ENCODE data around the gene GJC2. TPM values are rescaled to one million over a fixed set of nuclear protein-coding genes. Genes with fewer than 3 reads are reported as not detected.

The GJC2 gene
- total RNA-seq, 1 experiment from 2014 or later = 1.5 TPM

- Mint-ChIP-seq H3K4me3 (ENCODE audit: unreplicated experiment) (no peak overlapping the region), H3K27ac (ENCODE audit: unreplicated experiment) (no peak overlapping the region), H3K9me3 (ENCODE audit: unreplicated experiment) (no peaks in the 10 kb centered on the region), H3K27me3 (ENCODE audit: insufficient read depth, unreplicated experiment) (no peaks in the 10 kb centered on the region), H3K36me3 (ENCODE audit: insufficient read depth, unreplicated experiment) (peaks cover 7% of the 10 kb centered on the region), H3K4me1 (ENCODE audit: low read depth, unreplicated experiment) (no peaks in the 10 kb centered on the region)
- Histone ChIP-seq H3K4me3 (ENCODE audit: low read depth, low read length) (no peak overlapping the region), H3K9me3 (no peaks in the 10 kb centered on the region), H3K36me3 (ENCODE audit: control insufficient read depth, insufficient read depth, low read length) (peaks cover 2% of the 10 kb centered on the region), H3K27me3 (replicated peaks; ENCODE audit: control insufficient read depth, insufficient read depth, low read length) (no peaks in the 10 kb centered on the region), H3K4me1 (peaks cover 6% of the 10 kb centered on the region; the same call in 1 of the 2 replicates)
- ChIA-PET POLR2A (no interaction called here), CTCF (interaction anchor here (0.7 kb wide), 1 partner anchor 150 kb away, joined by 5 read pairs; no protein-coding TSS in a partner anchor)
- no TSS peak for BruUV-seq (replicated peaks)
- no peak for TF ChIP-seq CTCF (IDR thresholded peaks at IDR 0.05; ENCODE audit: insufficient read depth in 1 of 2, low read depth in 1 of 2, low read length in 1 of 2, severe bottlenecking in 1 of 2, unreplicated experiment in 1 of 2)
- DNase-seq = peak in 1 of 2 experiments; percentile 34
- intact Hi-C loops (cut with micrococcal nuclease; ENCODE audit: unreplicated experiment) = no loop called here
Observed at GRCh38 chr1:228150120-228150460, 360 bp downstream of the GJC2 start.

- no TSS peak for BruUV-seq (replicated peaks)
- Mint-ChIP-seq H3K27me3 (ENCODE audit: insufficient read depth, unreplicated experiment) (no peaks in the 10 kb centered on the region), H3K9me3 (ENCODE audit: unreplicated experiment) (no peaks in the 10 kb centered on the region), H3K4me1 (ENCODE audit: low read depth, unreplicated experiment) (no peaks in the 10 kb centered on the region), H3K27ac (ENCODE audit: unreplicated experiment) (no peak overlapping the region), H3K36me3 (ENCODE audit: insufficient read depth, unreplicated experiment) (peaks cover 7% of the 10 kb centered on the region), H3K4me3 (ENCODE audit: unreplicated experiment) (no peak overlapping the region)
- H3K36me3 ChIP-seq (ENCODE audit: control insufficient read depth, insufficient read depth, low read length) = peaks cover 2% of the 10 kb centered on the region
- peaks cover 6% of the 10 kb centered on the region; the same call in 1 of the 2 replicates for H3K4me1 ChIP-seq
- ChIA-PET CTCF (no interaction called here), POLR2A (interaction anchor here (0.7 kb wide), 1 partner anchor 12 kb away, joined by 3 read pairs; no protein-coding TSS in a partner anchor)
- peak in 1 of 2 experiments; percentile 32 for DNase-seq
- H3K4me3 ChIP-seq (ENCODE audit: low read depth, low read length) = no peak overlapping the region
- no peaks in the 10 kb centered on the region for H3K9me3 ChIP-seq
- intact Hi-C loops (cut with micrococcal nuclease; ENCODE audit: unreplicated experiment) = no loop called here
- no peaks in the 10 kb centered on the region for H3K27me3 ChIP-seq (replicated peaks; ENCODE audit: control insufficient read depth, insufficient read depth, low read length)
- TF ChIP-seq CTCF (IDR thresholded peaks at IDR 0.05; ENCODE audit: insufficient read depth in 1 of 2, low read depth in 1 of 2, low read length in 1 of 2, severe bottlenecking in 1 of 2, unreplicated experiment in 1 of 2) = no peak
Observed at GRCh38 chr1:228150461-228151179, 890 bp downstream of the GJC2 start.

- Histone ChIP-seq H3K4me1 (peaks cover 6% of the 10 kb centered on the region; the same call in 1 of the 2 replicates), H3K36me3 (ENCODE audit: control insufficient read depth, insufficient read depth, low read length) (peaks cover 2% of the 10 kb centered on the region; the same call in 1 of the 2 replicates), H3K9me3 (no peaks in the 10 kb centered on the region), H3K27me3 (replicated peaks; ENCODE audit: control insufficient read depth, insufficient read depth, low read length) (no peaks in the 10 kb centered on the region), H3K4me3 (ENCODE audit: low read depth, low read length) (no peak overlapping the region)
- peak in 1 of 2 experiments; percentile 33 for DNase-seq
- no peaks in the 10 kb centered on the region for H3K27me3 Mint-ChIP-seq (ENCODE audit: insufficient read depth, unreplicated experiment)
- POLR2A ChIA-PET = interaction anchor here (0.7 kb wide), 1 partner anchor 11 kb away, joined by 3 read pairs; no protein-coding TSS in a partner anchor
- no peak for TF ChIP-seq CTCF (IDR thresholded peaks at IDR 0.05; ENCODE audit: insufficient read depth in 1 of 2, low read depth in 1 of 2, low read length in 1 of 2, severe bottlenecking in 1 of 2, unreplicated experiment in 1 of 2)
- H3K36me3 Mint-ChIP-seq (ENCODE audit: insufficient read depth, unreplicated experiment) = peaks cover 7% of the 10 kb centered on the region
- no peak overlapping the region for H3K27ac Mint-ChIP-seq (ENCODE audit: unreplicated experiment)
- no peak overlapping the region for H3K4me3 Mint-ChIP-seq (ENCODE audit: unreplicated experiment)
- H3K9me3 Mint-ChIP-seq (ENCODE audit: unreplicated experiment) = no peaks in the 10 kb centered on the region
- BruUV-seq (replicated peaks) = no TSS peak
- CTCF ChIA-PET = no interaction called here
- intact Hi-C loops (cut with micrococcal nuclease; ENCODE audit: unreplicated experiment) = no loop called here
- H3K4me1 Mint-ChIP-seq (ENCODE audit: low read depth, unreplicated experiment) = no peaks in the 10 kb centered on the region
Observed at GRCh38 chr1:228151180-228151925, 1.6 kb downstream of the GJC2 start.

Measured in Caco-2 (cell line).